HG02763 (cell line): ENCODE measurements around the gene C12orf42.

Source experiments
- ATAC-seq: cut with Tn5 transposase; IDR thresholded peaks from one replicate; pipeline ENCODE4 v1.9.1; 2021; ENCODE audit warnings: mild to moderate bottlenecking, moderate library complexity; ENCODE audit not compliant: unreplicated experiment

The C12orf42 gene

GRCh38 chr12:103273645-103274044 lies 222.1 kb downstream of the C12orf42 start:
- no peak for ATAC-seq

- no peak for ATAC-seq
Observed at GRCh38 chr12:103272949-103273348, 222.8 kb downstream of the C12orf42 start.

GRCh38 chr12:103269946-103270345 lies 225.8 kb downstream of the C12orf42 start:
- ATAC-seq, result no peak

GRCh38 chr12:103268831-103269514 lies 226.8 kb downstream of the C12orf42 start:
- ATAC-seq, result no peak

- no peak for ATAC-seq
Observed at GRCh38 chr12:103257763-103258162, 238.0 kb downstream of the C12orf42 start.
